ENCODE measurements around the gene SNRK. TPM values are rescaled to one million over a fixed set of nuclear protein-coding genes. Genes with fewer than 3 reads are reported as not detected.

The SNRK gene
- total RNA-seq, 4 donors from 2014 or later: 41.9 to 96.0 (median 61.1) TPM

- DNase-seq (ENCODE audit: low spot score) (no peak), ATAC-seq (ENCODE audit: low FRiP score) (no peak)
- TF ChIP-seq CTCF (IDR thresholded peaks at IDR 0.05): no peak
These were observed 56.8 kb downstream of the SNRK start for GRCh38 chr3:43343185-43343584.

- no peak for ATAC-seq (ENCODE audit: low FRiP score)
- no peak for TF ChIP-seq CTCF (IDR thresholded peaks at IDR 0.05)
- DNase-seq (ENCODE audit: low spot score): no peak
These were observed 57.5 kb downstream of the SNRK start for GRCh38 chr3:43343815-43344214.

- ATAC-seq (ENCODE audit: low FRiP score) (no peak), DNase-seq (ENCODE audit: low spot score) (no peak)
- TF ChIP-seq CTCF (IDR thresholded peaks at IDR 0.05): no peak
These were observed 58.2 kb downstream of the SNRK start for GRCh38 chr3:43344520-43344919.

- no peak for ATAC-seq (ENCODE audit: low FRiP score)
- TF ChIP-seq CTCF (IDR thresholded peaks at IDR 0.05): no peak
- no peak for DNase-seq (ENCODE audit: low spot score)
These were observed 58.9 kb downstream of the SNRK start for GRCh38 chr3:43345246-43345645.

- ATAC-seq (ENCODE audit: low FRiP score) (peak; percentile 17), DNase-seq (ENCODE audit: low spot score) (no peak)
- TF ChIP-seq CTCF (IDR thresholded peaks at IDR 0.05): no peak
These were observed 59.5 kb downstream of the SNRK start for GRCh38 chr3:43345877-43346276.

- TF ChIP-seq CTCF (IDR thresholded peaks at IDR 0.05): no peak
- no peak for ATAC-seq (ENCODE audit: low FRiP score)
- DNase-seq (ENCODE audit: low spot score): no peak
These were observed 60.8 kb downstream of the SNRK start for GRCh38 chr3:43346978-43347749.

- TF ChIP-seq CTCF (IDR thresholded peaks at IDR 0.05): no peak
- DNase-seq (ENCODE audit: low spot score) (no peak), ATAC-seq (ENCODE audit: low FRiP score) (no peak)
These were observed 61.4 kb downstream of the SNRK start for GRCh38 chr3:43347774-43348173.

All from omental fat pad (tissue), 4 donors.